NCI-H345 treated with DMSO at 0.1 percent for 48 hours (cell line): ENCODE measurements around the gene EPB41L4B.
A peak's percentile ranks its signal among the peaks of the same experiment; 100 is the strongest.
"Not testable (repeated sequence)": the region's sequence is repeated elsewhere in the genome, so short reads cannot be mapped to it uniquely, and the experiment has no call there.

ENCODE experiments used
- DNase-seq: peaks from one replicate; lab custom pipeline; 2025; ENCODE audit not compliant: unreplicated experiment; lab: John Stamatoyannopoulos, UW

The EPB41L4B gene

DNA sequence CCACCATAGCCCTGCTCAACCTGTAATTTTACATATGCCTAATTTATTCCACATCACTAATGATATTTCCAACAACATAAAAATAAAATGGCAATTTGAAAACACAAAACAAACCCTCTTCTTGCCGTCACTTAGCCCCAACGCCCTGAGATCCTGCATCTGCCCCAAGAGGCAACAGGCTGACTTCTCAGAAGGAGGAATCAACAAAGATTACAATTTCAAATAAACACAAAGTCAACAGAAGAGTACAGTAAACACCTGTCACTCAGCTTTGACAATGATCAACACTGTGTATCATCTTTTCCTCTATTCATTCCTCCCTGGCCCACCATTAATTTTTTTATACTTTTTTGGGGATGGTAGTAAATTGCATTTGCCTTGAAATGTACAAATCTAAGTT lies 19.8 kb downstream of the EPB41L4B start:
- DNase-seq = no peak

GRCh38 chr9:109299891-109300290 lies 21.0 kb downstream of the EPB41L4B start:
- no peak for DNase-seq

DNA sequence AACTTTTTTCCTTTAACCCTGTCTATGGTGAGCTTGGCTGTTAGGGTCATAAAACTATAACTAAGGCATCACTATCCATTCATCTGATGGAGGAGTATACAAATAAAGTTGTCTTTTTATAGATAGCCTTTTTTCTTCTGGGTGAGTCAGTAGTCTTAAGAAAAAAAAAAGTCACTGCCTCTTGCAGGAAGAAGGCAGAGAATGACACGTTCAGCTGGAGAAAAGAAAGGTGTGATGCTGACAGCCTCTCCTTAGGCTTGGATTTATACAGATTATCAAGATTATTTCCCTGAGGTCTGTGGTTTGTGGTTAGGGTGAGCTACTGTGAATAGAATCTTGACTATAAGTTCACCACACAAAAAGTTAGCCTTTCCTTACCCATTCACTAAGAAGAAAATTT lies 23.0 kb downstream of the EPB41L4B start:
- no peak for DNase-seq

DNA sequence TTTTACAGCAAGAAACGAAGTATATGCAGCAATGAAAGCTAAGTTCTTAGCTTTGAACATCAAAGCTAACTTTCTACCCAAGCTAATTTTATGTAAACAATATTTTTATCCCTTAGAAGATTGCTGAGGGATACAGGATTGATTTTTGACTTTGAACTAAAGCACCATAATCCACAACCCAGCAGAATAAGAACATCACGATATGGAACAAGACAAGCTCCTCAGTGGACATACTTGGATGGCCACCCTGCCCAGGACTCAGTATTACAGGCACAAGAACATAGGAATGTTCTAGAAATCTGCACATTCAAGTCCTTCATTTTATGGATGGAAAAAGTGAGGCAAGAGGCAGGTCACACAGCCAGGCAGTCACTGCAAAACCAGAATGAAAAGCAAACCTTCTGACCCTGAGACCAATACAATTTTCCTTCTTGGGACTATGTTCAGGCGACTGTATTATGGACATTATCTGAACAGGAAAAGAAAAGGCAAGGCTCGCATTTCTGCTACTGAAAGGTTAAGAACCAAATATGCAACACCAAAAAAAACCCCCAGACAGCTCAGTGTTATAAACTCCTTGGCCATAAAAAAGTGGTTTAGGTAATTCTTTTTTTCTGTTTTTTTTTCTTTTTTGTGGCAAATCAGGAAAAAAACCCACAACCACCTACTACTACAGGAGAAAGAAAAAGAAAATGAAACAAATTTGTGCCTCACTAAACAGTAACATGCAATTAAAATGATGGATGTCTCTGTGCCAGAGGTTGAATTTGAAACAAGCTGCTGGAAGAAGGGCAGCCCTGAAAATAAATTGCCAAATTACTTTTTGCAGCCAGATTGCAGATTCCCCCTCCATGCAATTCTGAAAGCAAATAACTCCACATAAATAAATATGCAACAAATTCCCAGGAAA lies 25.4 kb downstream of the EPB41L4B start:
- no peak for DNase-seq

- no peak for DNase-seq
Measured at GRCh38 chr9:109290385-109290784, 30.5 kb downstream of the EPB41L4B start.

GRCh38 chr9:109289931-109290330 lies 30.9 kb downstream of the EPB41L4B start:
- peak; percentile 10 for DNase-seq

DNA sequence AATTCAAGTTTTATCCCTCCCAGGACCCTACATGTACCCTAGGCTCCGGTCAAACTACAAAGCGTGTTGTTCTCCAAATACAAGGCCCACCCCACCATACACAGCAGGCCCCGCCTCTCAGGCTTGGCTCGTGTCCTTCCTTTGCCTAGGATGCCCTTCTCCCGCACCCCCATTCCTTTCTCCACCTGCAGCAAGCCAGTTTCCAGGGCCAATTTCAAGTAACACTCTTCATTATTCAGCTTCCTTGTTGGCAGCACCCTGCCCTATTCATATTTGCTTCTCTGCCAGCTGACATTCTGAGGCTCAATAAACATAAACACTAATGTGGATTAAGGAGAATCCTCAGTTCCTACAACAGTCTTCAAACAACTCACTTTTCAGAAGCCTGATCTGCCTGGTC lies 31.7 kb downstream of the EPB41L4B start:
- no peak for DNase-seq

DNA sequence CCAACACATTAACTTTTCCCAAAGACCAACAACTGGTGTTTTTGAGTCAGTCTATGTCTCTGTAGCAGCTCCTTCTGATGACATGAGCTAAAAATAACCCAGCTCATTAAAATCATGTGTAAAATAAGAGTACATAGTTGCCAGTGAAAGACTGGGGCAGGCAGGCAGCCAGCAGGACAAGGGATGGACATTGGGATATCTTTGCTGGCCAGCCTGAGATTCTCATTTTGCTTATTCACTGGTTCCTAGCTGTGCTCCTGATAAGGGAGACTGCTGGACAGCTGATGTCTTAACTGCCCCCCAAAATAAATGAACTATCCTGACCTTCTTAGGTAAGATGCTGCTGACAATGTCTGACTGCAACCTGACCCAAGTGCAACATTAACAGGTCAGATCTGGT lies 33.9 kb downstream of the EPB41L4B start:
- no peak for DNase-seq

GRCh38 chr9:109286571-109286977 lies 34.3 kb downstream of the EPB41L4B start:
- no peak for DNase-seq

GRCh38 chr9:109283672-109284071 lies 37.2 kb downstream of the EPB41L4B start:
- DNase-seq = not testable (repeated sequence)

GRCh38 chr9:109283012-109283411 lies 37.8 kb downstream of the EPB41L4B start:
- DNase-seq = no peak

- DNase-seq = no peak
Measured at GRCh38 chr9:109282302-109282701, 38.6 kb downstream of the EPB41L4B start.

- no peak for DNase-seq
Measured at GRCh38 chr9:109281518-109281917, 39.3 kb downstream of the EPB41L4B start.

GRCh38 chr9:109278848-109279247 lies 42.0 kb downstream of the EPB41L4B start:
- DNase-seq = no peak

DNA sequence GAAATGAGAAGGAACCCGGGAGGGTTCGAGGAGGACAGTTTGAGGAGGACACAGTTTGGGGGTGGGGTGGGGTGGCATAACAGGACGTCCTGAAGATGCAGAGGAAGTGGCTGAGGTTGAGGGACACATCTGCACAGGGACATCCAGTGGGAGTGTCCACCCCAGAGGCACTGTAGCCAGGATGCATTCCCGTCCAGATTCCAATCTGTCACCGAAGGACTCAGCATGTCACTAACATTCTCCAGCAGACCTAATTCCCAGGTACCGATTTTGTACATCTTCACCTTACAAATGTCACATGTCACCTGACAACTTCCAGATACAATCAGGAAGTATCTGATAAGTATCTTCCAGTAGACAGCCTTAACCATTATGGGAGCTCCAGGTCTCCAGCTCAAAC lies 42.6 kb downstream of the EPB41L4B start:
- no peak for DNase-seq

GRCh38 chr9:109277451-109277850 lies 43.4 kb downstream of the EPB41L4B start:
- DNase-seq = no peak

GRCh38 chr9:109276469-109277440 lies 44.1 kb downstream of the EPB41L4B start:
- DNase-seq = no peak

DNA sequence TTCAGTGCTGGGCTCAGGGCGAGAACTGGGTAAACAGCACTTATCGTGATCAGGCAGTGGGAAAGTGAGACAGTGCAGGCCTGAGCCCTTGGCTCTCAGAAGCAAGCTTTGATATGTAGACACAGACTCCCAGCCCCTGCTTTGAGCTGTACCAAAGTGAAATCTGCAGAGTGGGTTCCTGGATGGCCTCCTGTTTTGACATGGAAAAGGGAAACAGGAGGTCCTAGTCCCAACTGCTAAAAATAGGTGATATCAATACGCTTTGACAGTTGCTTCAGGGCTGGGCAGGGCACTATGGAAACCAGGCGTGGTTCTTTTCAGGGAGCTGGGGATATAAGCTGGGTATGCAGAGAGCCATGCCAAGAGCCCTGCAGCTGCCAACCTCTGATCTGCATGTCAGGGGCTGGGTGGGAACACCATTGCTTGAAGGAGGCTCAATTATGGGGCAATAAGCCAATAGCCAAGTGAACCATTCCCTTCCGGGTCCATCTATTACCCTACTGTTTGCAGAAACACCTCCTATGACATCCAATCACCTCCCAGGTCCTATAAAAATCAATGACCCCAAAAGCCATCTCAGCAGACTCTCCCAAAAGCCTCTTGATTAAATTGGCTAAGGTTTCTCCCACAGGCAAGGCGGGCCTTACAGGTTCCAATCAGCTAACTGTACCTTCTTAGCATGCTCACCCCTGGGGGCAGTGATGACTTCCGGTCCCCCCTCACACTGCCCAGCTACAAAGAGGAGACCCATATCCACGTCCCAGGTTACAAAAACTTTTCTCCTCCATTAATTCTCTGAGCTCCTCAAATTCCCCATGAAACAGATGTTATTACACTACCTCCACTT lies 45.8 kb downstream of the EPB41L4B start:
- DNase-seq = no peak

DNA sequence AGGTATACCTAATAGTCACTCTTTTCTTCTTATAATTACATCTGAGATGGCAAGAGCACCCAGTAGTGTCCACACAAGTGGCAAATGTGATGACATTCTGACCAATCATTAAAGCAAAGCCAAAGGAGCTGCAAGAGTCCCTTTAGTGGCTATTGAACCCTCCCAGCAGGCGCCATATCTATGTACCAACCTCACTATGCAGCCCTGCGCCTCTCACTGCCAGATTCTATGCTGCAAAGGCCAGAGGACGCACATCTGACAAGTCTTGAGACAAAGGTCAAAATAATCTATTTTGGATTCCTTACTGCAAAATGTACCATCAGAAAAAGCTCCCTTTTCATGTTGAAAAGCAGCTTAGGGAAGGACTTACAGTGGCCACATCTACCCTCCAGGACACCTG lies 47.0 kb downstream of the EPB41L4B start:
- DNase-seq = no peak

DNA sequence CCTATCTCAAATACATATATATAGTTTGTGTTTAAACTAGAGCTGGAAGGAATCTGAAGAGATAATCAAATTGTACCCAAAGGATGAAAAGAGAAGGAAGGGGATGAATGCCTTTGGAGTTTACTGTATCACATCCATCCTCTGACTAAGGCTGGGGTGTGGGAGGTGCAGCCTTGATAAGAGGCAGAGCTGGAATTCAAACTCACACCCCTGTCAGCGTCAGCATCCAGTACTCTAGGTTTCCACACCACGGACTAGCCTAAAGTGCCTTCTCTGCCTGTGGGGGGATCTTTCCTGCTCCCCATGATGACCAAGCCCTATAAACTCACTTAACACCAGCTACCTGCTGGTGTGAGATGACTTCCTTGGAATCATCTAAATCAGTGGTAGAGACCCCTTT lies 48.1 kb downstream of the EPB41L4B start:
- no peak for DNase-seq

- DNase-seq = no peak
Measured at GRCh38 chr9:109272045-109272444, 48.8 kb downstream of the EPB41L4B start.
